Measurements from ENCODE around the gene ZFP62. TPM values are rescaled to one million over a fixed set of nuclear protein-coding genes. Genes with fewer than 3 reads are reported as not detected.

Gene ZFP62
- polyA plus RNA-seq, 1 experiment: 18.0 TPM

- no peaks in the 10 kb centered on the region; the same call in 1 of the 2 replicates for H3K9me3 ChIP-seq (ENCODE audit: control insufficient read depth, insufficient read depth, low read length)
- H3K27ac ChIP-seq (ENCODE audit: low read depth, low read length): no peak overlapping the region
- ChIA-PET CTCF (interaction anchor here (0.6 kb wide), 2 partner anchors 9 to 322 kb away, joined by 3 to 4 read pairs; no protein-coding TSS in a partner anchor), POLR2A (interaction anchor here (0.6 kb wide), 1 partner anchor 230 kb away, joined by 5 read pairs; no protein-coding TSS in a partner anchor)
- DNase-seq (ENCODE audit: low read depth, low spot score): no peak
- H3K27me3 ChIP-seq (ENCODE audit: control insufficient read depth, insufficient read depth, low read length): peaks cover 2% of the 10 kb centered on the region
- H3K4me3 ChIP-seq (ENCODE audit: low read depth, low read length): no peak overlapping the region
- TF ChIP-seq CTCF (IDR thresholded peaks at IDR 0.05; ENCODE audit: low read depth, low read length): no peak
Observed at GRCh38 chr5:180865981-180866695, 5.1 kb upstream of the ZFP62 start.

- CTCF ChIA-PET: interaction anchor here (1.0 kb wide), 1 partner anchor 12 kb away, joined by 4 read pairs; no protein-coding TSS in a partner anchor
- H3K9me3 ChIP-seq (ENCODE audit: control insufficient read depth, insufficient read depth, low read length): no peaks in the 10 kb centered on the region; the same call in 1 of the 2 replicates
- H3K27ac ChIP-seq (ENCODE audit: low read depth, low read length): no peak overlapping the region
- POLR2A ChIA-PET: interaction anchor here (0.6 to 1.2 kb wide), 2 partner anchors 31 to 680 kb away, joined by 3 read pairs; no protein-coding TSS in a partner anchor
- H3K27me3 ChIP-seq (ENCODE audit: control insufficient read depth, insufficient read depth, low read length): no peaks in the 10 kb centered on the region
- TF ChIP-seq CTCF (IDR thresholded peaks at IDR 0.05; ENCODE audit: low read depth, low read length): no peak
- DNase-seq (ENCODE audit: low read depth, low spot score): no peak
- H3K4me3 ChIP-seq (ENCODE audit: low read depth, low read length): no peak overlapping the region
Observed at GRCh38 chr5:180862645-180863044, 1.6 kb upstream of the ZFP62 start.

- H3K27ac ChIP-seq (ENCODE audit: low read depth, low read length): peak overlapping the region; percentile 52
- no peak for DNase-seq (ENCODE audit: low read depth, low spot score)
- H3K27me3 ChIP-seq (ENCODE audit: control insufficient read depth, insufficient read depth, low read length): no peaks in the 10 kb centered on the region
- H3K4me3 ChIP-seq (ENCODE audit: low read depth, low read length): peak overlapping the region; percentile 98
- ChIA-PET POLR2A (interaction anchor here (0.6 kb wide), 1 partner anchor 273 kb away, joined by 7 read pairs; no protein-coding TSS in a partner anchor), CTCF (interaction anchor here (0.6 to 1.6 kb wide), 8 partner anchors 9 to 654 kb away, joined by 3 to 14 read pairs (median 4); no protein-coding TSS in a partner anchor)
- H3K9me3 ChIP-seq (ENCODE audit: control insufficient read depth, insufficient read depth, low read length): no peaks in the 10 kb centered on the region; the same call in 1 of the 2 replicates
- peak; percentile 17; the same call in 1 of the 2 replicates for TF ChIP-seq CTCF (IDR thresholded peaks at IDR 0.05; ENCODE audit: low read depth, low read length)
Observed at GRCh38 chr5:180860273-180860886, 696 bp downstream of the ZFP62 start.

GRCh38 chr5:180858586-180858985, 2.5 kb downstream of the ZFP62 start:
- POLR2A ChIA-PET: interaction anchor here (0.7 kb wide), 1 partner anchor 74 kb away, joined by 5 read pairs; no protein-coding TSS in a partner anchor
- CTCF ChIA-PET: interaction anchor here (2.2 kb wide), 1 partner anchor 10 kb away, joined by 14 read pairs; no protein-coding TSS in a partner anchor

More at GRCh38 chr5:180858586-180858985, 2.5 kb downstream of the ZFP62 start:
- H3K27ac ChIP-seq (ENCODE audit: low read depth, low read length): no peak overlapping the region
- TF ChIP-seq CTCF (IDR thresholded peaks at IDR 0.05; ENCODE audit: low read depth, low read length): no peak
- H3K27me3 ChIP-seq (ENCODE audit: control insufficient read depth, insufficient read depth, low read length): no peaks in the 10 kb centered on the region
- H3K9me3 ChIP-seq (ENCODE audit: control insufficient read depth, insufficient read depth, low read length): no peaks in the 10 kb centered on the region; the same call in 1 of the 2 replicates
- H3K4me3 ChIP-seq (ENCODE audit: low read depth, low read length): no peak overlapping the region
- no peak for DNase-seq (ENCODE audit: low read depth, low spot score)
